Small intestine (tissue), 7 donors: ENCODE data around the gene CNIH1. TPM values are rescaled to one million over a fixed set of nuclear protein-coding genes. Genes with fewer than 3 reads are reported as not detected.
"Not testable (repeated sequence)": the region's sequence is repeated elsewhere in the genome, so short reads cannot be mapped to it uniquely, and the experiment has no call there.

Source experiments
- DNase-seq, 2 donors: peaks; one replicate each; pipeline versions ENCODE4 v3.0.0 to v3.0.0-alpha.2; 2013
- FAIRE-seq: peaks from 2 replicates; lab custom pipeline; 2012; peaks lifted over from hg19 to GRCh38; lab: Jason Lieb, UNC
- H3K27ac ChIP-seq, 3 donors: one replicate each; pipeline ENCODE4 v1.5.1; 2013; ENCODE audit warnings: low read length in 2 of 3, mild to moderate bottlenecking in 2 of 3, control low read depth in 1 of 3, inconsistent platforms in 1 of 3, low read depth in 1 of 3, moderate library complexity in 1 of 3
- H3K27me3 ChIP-seq, 3 donors: one replicate each; pipeline ENCODE4 v1.6.1; 2013; ENCODE audit warnings: low read length in 3 of 3, inconsistent platforms in 1 of 3; ENCODE audit not compliant: control insufficient read depth in 3 of 3, insufficient read depth in 3 of 3
- H3K36me3 ChIP-seq, 3 donors: one replicate each; pipeline ENCODE4 v1.6.1; 2013; ENCODE audit warnings: low read length in 3 of 3, inconsistent platforms in 1 of 3, low read depth in 1 of 3, mild to moderate bottlenecking in 1 of 3, moderate library complexity in 1 of 3; ENCODE audit not compliant: control insufficient read depth in 3 of 3, insufficient read depth in 2 of 3
- H3K4me1 ChIP-seq, 3 donors: one replicate each; pipeline ENCODE4 v1.6.1; 2013; ENCODE audit warnings: low read length in 2 of 3, inconsistent platforms in 1 of 3, low read depth in 1 of 3, mild to moderate bottlenecking in 1 of 3, moderate library complexity in 1 of 3; ENCODE audit not compliant: control insufficient read depth in 3 of 3, insufficient read depth in 2 of 3
- H3K4me3 ChIP-seq, 3 donors: one replicate each; pipeline ENCODE4 v1.5.1; 2013; ENCODE audit warnings: low read length in 3 of 3, control low read depth in 1 of 3, inconsistent platforms in 1 of 3, low read depth in 1 of 3, mild to moderate bottlenecking in 1 of 3, moderate library complexity in 1 of 3
- H3K9me3 ChIP-seq, 2 donors: one replicate each; pipeline ENCODE4 v1.6.1; 2013; ENCODE audit warnings: low read depth in 1 of 2, low read length in 1 of 2; ENCODE audit not compliant: control insufficient read depth in 2 of 2, insufficient read depth in 1 of 2
- WGBS, 3 donors: extraction: QIAGEN DNeasy Blood & Tissue Kit; methylation state at CpG; one replicate each; pipeline ENCODE4 v1.1.7; 2013; 5-methylcytosine and 5-hydroxymethylcytosine counted together
- polyA plus RNA-seq, 4 donors: library from polyadenylated mRNA; stranded (reverse) in 3 of 4; unstranded in 1 of 4; fragments of 200-250 nt in 3 of 4; fragments of 120-200 nt in 1 of 4; gene quantifications; one replicate each; pipeline versions ENCODE4 v1.2.1 to v1.2.3, GENCODE V29; 2013
- donor health status: healthy with polysubstance abuse.
- donor health status: control.
- donor health status: control.
- donor health status: Bipolar disorder and iron deficiency.
- donor health status: healthy.

Gene CNIH1
- polyA plus RNA-seq, 4 donors: 70.7 to 203 (median 163) TPM

- DNase-seq (no peak), FAIRE-seq (no peak)
- peaks cover 0 to 15% of the 10 kb centered on the region in 2 donors for H3K9me3 ChIP-seq
- H3K27me3 ChIP-seq: no peaks in the 10 kb centered on the region
- H3K4me3 ChIP-seq: no peak overlapping the region
- H3K36me3 ChIP-seq: no peaks in the 10 kb centered on the region
- no peak overlapping the region for H3K27ac ChIP-seq
- no peaks in the 10 kb centered on the region for H3K4me1 ChIP-seq
- 86 to 97% (median 86%) methylated on average over 3 of the region's 3 CpGs for whole genome bisulfite sequencing, 3 donors
Observed at GRCh38 chr14:54459106-54459505, 17.9 kb upstream of the CNIH1 start.

GRCh38 chr14:54458536-54458935 lies 17.4 kb upstream of the CNIH1 start:
- DNase-seq, FAIRE-seq: not testable (repeated sequence)

DNA sequence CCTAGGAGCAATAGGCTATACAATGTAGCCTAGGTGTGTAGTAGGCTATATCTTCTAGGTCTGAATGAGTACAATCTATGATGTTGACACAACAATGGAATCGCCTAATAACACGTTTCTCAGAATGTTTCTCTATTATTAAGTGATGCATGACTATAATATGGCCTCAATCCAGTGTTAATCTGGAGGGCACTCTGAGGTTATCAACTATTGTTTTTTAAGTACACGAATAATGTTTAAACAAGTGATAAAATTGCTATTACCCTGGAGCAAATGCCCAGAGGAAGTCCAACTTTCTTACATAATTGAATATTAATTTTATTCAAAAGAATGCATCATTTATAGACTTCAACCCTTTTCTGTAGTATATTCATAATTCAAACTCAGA lies 16.4 kb upstream of the CNIH1 start:
- Histone ChIP-seq H3K36me3 (no peaks in the 10 kb centered on the region), H3K27ac (no peak overlapping the region), H3K27me3 (no peaks in the 10 kb centered on the region), H3K4me1 (no peaks in the 10 kb centered on the region), H3K4me3 (no peak overlapping the region), H3K9me3 (peaks cover 0 to 15% of the 10 kb centered on the region in 2 donors)
- DNase-seq (peak in 1 of 2 donors; percentile 13), FAIRE-seq (no peak)
- 12 to 59% (median 31%) methylated on average over 3 of the region's 3 CpGs for WGBS, 3 donors

More at GRCh38 chr14:54458536-54458935, 17.4 kb upstream of the CNIH1 start:
- not testable (repeated sequence) for H3K27ac ChIP-seq, H3K4me1 ChIP-seq, H3K4me3 ChIP-seq, H3K27me3 ChIP-seq, H3K36me3 ChIP-seq
- H3K9me3 ChIP-seq: peaks cover 0 to 15% of the 10 kb centered on the region in 2 donors

- peaks cover 0 to 15% of the 10 kb centered on the region in 2 donors for H3K9me3 ChIP-seq
- not testable (repeated sequence) for H3K4me3 ChIP-seq, DNase-seq, H3K4me1 ChIP-seq, H3K36me3 ChIP-seq, H3K27me3 ChIP-seq, FAIRE-seq, H3K27ac ChIP-seq
- WGBS, 3 donors: 88 to 93% (median 93%) methylated on average over 1 of the region's 1 CpG
Observed at GRCh38 chr14:54456820-54457608, 15.8 kb upstream of the CNIH1 start.

DNA sequence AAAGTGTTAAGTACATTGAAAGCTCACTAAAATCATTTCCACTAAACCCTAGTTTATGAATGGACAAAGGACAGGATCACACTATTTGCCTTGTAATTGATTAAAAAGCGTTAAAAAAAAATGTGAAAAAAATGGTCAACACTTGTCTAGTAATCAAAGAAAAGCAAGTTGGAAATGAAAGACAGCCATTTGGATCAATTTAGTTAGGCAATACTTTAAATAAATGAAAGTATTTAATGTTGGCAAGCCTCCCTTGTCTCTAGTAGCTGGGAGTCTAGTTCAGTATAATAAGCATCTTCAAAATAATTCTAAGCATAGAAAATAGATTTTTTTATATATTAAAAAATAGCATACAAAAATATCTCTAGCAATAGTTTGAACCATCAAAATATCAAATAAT lies 14.2 kb upstream of the CNIH1 start:
- peaks cover 0 to 15% of the 10 kb centered on the region in 2 donors for H3K9me3 ChIP-seq
- no peak for DNase-seq
- no peaks in the 10 kb centered on the region for H3K4me1 ChIP-seq
- WGBS, 3 donors: 83 to 94% (median 89%) methylated on average over 1 of the region's 1 CpG
- no peak overlapping the region for H3K4me3 ChIP-seq
- H3K27ac ChIP-seq: no peak overlapping the region
- FAIRE-seq: no peak
- no peaks in the 10 kb centered on the region for H3K36me3 ChIP-seq
- H3K27me3 ChIP-seq: no peaks in the 10 kb centered on the region

DNA sequence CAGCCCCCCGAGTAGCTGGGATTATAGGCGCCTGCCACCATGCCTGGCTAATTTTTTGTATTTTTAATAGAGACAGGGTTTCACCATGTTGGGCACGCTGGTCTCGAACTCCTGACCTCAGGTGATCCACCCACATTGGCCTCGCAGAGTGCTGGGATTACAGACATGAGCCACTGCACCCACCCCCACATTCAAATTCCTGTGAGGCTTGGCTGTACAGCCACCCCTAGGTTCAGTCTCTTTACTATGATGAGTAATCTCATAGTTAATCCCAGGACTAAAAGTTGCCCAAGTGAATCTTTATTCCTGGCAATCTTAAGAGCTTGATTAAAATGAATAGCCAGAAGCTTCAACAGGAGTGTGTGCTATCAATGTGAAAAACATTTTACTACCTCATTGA lies 12.8 kb upstream of the CNIH1 start:
- 88 to 89% (median 88%) methylated on average over 5 of the region's 5 CpGs for WGBS, 3 donors
- not testable (repeated sequence) for FAIRE-seq, H3K4me3 ChIP-seq, H3K4me1 ChIP-seq, H3K36me3 ChIP-seq, DNase-seq, H3K27me3 ChIP-seq, H3K9me3 ChIP-seq, H3K27ac ChIP-seq

- 96 to 98% (median 97%) methylated on average over 3 of the region's 3 CpGs for WGBS, 3 donors
- no peak for FAIRE-seq
Observed at GRCh38 chr14:54453252-54453651, 12.1 kb upstream of the CNIH1 start.

GRCh38 chr14:54451961-54452360 lies 10.8 kb upstream of the CNIH1 start:
- H3K4me3 ChIP-seq: no peak overlapping the region
- H3K9me3 ChIP-seq: no peaks in the 10 kb centered on the region
- H3K27me3 ChIP-seq: no peaks in the 10 kb centered on the region
- DNase-seq (no peak), FAIRE-seq (no peak)
- H3K36me3 ChIP-seq: no peaks in the 10 kb centered on the region
- WGBS, 3 donors: 61 to 76% (median 66%) methylated on average over 3 of the region's 3 CpGs
- H3K4me1 ChIP-seq: peaks cover 0 to 5% (median 0%) of the 10 kb centered on the region in 3 donors
- no peak overlapping the region for H3K27ac ChIP-seq

More at GRCh38 chr14:54453252-54453651, 12.1 kb upstream of the CNIH1 start:
- no peak for DNase-seq
- no peaks in the 10 kb centered on the region for H3K27me3 ChIP-seq
- H3K27ac ChIP-seq: no peak overlapping the region
- no peaks in the 10 kb centered on the region for H3K36me3 ChIP-seq
- H3K4me1 ChIP-seq: no peaks in the 10 kb centered on the region
- no peak overlapping the region for H3K4me3 ChIP-seq
- no peaks in the 10 kb centered on the region for H3K9me3 ChIP-seq
